Spleen (tissue), 11 donors: ENCODE data around the gene EFCAB9. TPM values are rescaled to one million over a fixed set of nuclear protein-coding genes. Genes with fewer than 3 reads are reported as not detected.
"Not testable (repeated sequence)": the region's sequence is repeated elsewhere in the genome, so short reads cannot be mapped to it uniquely, and the experiment has no call there.

ENCODE experiments used
- DNase-seq: peaks from one replicate; pipeline ENCODE4 v3.0.0-alpha.2; 2020
- H3K27ac ChIP-seq, 8 donors: fragments of 200-600 bp; sonication (generic) in 7 of 8; 1 replicate in 4 of 8; 2 replicates in 4 of 8; pipeline versions ENCODE4 v1.5.0 to v1.8.0; 2016 to 2021; ENCODE audit warnings: inconsistent platforms in 4 of 8, mild to moderate bottlenecking in 4 of 8, moderate library complexity in 1 of 8
- H3K27me3 ChIP-seq, 7 donors: fragments of 200-600 bp; sonication (generic) in 6 of 7; replicated peaks in 1 of 7; 1 replicate in 4 of 7; 2 replicates in 3 of 7; pipeline versions ENCODE4 v1.5.0 to v1.8.0; 2016 to 2021; ENCODE audit warnings: inconsistent platforms in 3 of 7, mild to moderate bottlenecking in 1 of 7
- H3K36me3 ChIP-seq, 6 donors: fragments of 200-600 bp; sonication (generic) in 5 of 6; 1 replicate in 4 of 6; 2 replicates in 2 of 6; pipeline versions ENCODE4 v1.5.0 to v1.8.0; 2016 to 2021; ENCODE audit warnings: inconsistent platforms in 2 of 6
- H3K4me1 ChIP-seq, 6 donors: fragments of 200-600 bp; sonication (generic) in 5 of 6; 1 replicate in 3 of 6; 2 replicates in 3 of 6; pipeline versions ENCODE4 v1.5.0 to v1.8.0; 2016 to 2021; ENCODE audit warnings: inconsistent platforms in 3 of 6
- H3K4me3 ChIP-seq, 8 donors: fragments of 200-600 bp; sonication (generic) in 7 of 8; 1 replicate in 4 of 8; 2 replicates in 4 of 8; pipeline versions ENCODE4 v1.5.0 to v1.8.0; 2016 to 2021; ENCODE audit warnings: inconsistent platforms in 4 of 8, mild to moderate bottlenecking in 4 of 8, moderate library complexity in 2 of 8
- H3K9me3 ChIP-seq, 8 donors: fragments of 200-600 bp; sonication (generic) in 7 of 8; 1 replicate in 4 of 8; 2 replicates in 4 of 8; pipeline versions ENCODE4 v1.5.0 to v1.8.0; 2016 to 2021; ENCODE audit warnings: inconsistent platforms in 4 of 8
- POLR2A ChIP-seq, 3 donors: fragments of 450-650 bp; IDR thresholded peaks; one replicate each; pipeline ENCODE4 v1.5.1; 2017; ENCODE audit warnings: antibody characterized with exemption in 3 of 3, mild to moderate bottlenecking in 1 of 3
- POLR2AphosphoS5 ChIP-seq, 3 donors: sonication (generic); formaldehyde crosslinking; IDR thresholded peaks; one replicate each; pipeline ENCODE4 v1.5.1; 2017; ENCODE audit warnings: antibody characterized with exemption in 3 of 3
- WGBS, 5 donors: extraction: QIAGEN DNeasy Blood & Tissue Kit in 3 of 5; methylation state at CpG; one replicate each; pipeline versions ENCODE4 v1.1.5 to v1.1.7; 2013 to 2018; 5-methylcytosine and 5-hydroxymethylcytosine counted together
- intact Hi-C: fragments of 100-400 bp; cut with DNase I; formaldehyde crosslinking; loops from one replicate; pipeline ENCODE4 v1.15.0; 2023; ENCODE audit warnings: low total_unique reads
- polyA plus RNA-seq, 3 donors: library from polyadenylated mRNA; stranded (reverse); fragments of 200-250 nt; gene quantifications; one replicate each; pipeline ENCODE4 v1.2.1, GENCODE V29; 2013
- total RNA-seq, 7 donors: library from RNA; depleted of rRNA in 3 of 7; stranded (reverse); fragments of >200 nt in 3 of 7; fragmentation: NEBNext Ultra II Directional in 4 of 7; extraction: Animal tissue kit (Norgen Biotek cat#: 25700) in 4 of 7; gene quantifications; one replicate each; pipeline versions ENCODE4 v1.1.0 to v1.2.1, GENCODE V29; 2016 to 2021
- TF ChIP-seq, protein P1 (sequence below), 11 experiments: fragments of 200-600 bp in 7 of 11; fragments of 450-650 bp in 4 of 11; sonication (generic) in 4 of 11; IDR thresholded peaks in 8 of 11; conservative IDR thresholded peaks in 3 of 11; 1 replicate in 7 of 11; 2 replicates in 4 of 11; pipeline versions ENCODE4 v1.4.0 to v1.8.0; 2016 to 2021; ENCODE audit warnings: antibody characterized with exemption in 11 of 11, inconsistent platforms in 4 of 11, mild to moderate bottlenecking in 1 of 11
- donor health status: healthy with polysubstance abuse.
- donor health status: DM: no; HTN: no; CAD: no; lungs with moderate emphysema.
- donor health status: DM: no; HTN: no; CAD: no.
- donor health status: Bipolar disorder and iron deficiency.
- donor health status: healthy.
- donor health status: DM: no; HTN: no; CAD: no.
- donor health status: DM: yes; HTN: yes; CAD: no.

Gene EFCAB9
- total and polyA plus RNA-seq, 10 donors: not detected

- 80 to 94% (median 88%) methylated on average over 3 of the region's 3 CpGs for whole genome bisulfite sequencing, 5 donors
- Histone ChIP-seq H3K9me3 (no peaks in the 10 kb centered on the region), H3K27ac (peak overlapping the region; percentile 7 to 85 (median 76)), H3K4me1 (peaks cover 28 to 100% (median 89%) of the 10 kb centered on the region in 6 donors), H3K36me3 (peaks cover 0 to 82% (median 20%) of the 10 kb centered on the region in 6 donors), H3K4me3 (peak overlapping the region in 1 of 8 donors; percentile 37), H3K27me3 (peaks cover 0 to 12% (median 0%) of the 10 kb centered on the region in 7 donors)
- intact Hi-C loops: no loop called here
- peak; percentile 4 for DNase-seq
- TF ChIP-seq, protein P1, sequence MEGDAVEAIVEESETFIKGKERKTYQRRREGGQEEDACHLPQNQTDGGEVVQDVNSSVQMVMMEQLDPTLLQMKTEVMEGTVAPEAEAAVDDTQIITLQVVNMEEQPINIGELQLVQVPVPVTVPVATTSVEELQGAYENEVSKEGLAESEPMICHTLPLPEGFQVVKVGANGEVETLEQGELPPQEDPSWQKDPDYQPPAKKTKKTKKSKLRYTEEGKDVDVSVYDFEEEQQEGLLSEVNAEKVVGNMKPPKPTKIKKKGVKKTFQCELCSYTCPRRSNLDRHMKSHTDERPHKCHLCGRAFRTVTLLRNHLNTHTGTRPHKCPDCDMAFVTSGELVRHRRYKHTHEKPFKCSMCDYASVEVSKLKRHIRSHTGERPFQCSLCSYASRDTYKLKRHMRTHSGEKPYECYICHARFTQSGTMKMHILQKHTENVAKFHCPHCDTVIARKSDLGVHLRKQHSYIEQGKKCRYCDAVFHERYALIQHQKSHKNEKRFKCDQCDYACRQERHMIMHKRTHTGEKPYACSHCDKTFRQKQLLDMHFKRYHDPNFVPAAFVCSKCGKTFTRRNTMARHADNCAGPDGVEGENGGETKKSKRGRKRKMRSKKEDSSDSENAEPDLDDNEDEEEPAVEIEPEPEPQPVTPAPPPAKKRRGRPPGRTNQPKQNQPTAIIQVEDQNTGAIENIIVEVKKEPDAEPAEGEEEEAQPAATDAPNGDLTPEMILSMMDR (IDR thresholded peaks at IDR 0.05 in 8 of 11, conservative IDR thresholded peaks at IDR 0.05 in 3 of 11): no peak
- TF ChIP-seq POLR2A (IDR thresholded peaks at IDR 0.05): no peak
- no peak for TF ChIP-seq POLR2AphosphoS5 (IDR thresholded peaks at IDR 0.05)
Observed at GRCh38 chr5:172153695-172154094, 40.3 kb upstream of the EFCAB9 start.

DNA sequence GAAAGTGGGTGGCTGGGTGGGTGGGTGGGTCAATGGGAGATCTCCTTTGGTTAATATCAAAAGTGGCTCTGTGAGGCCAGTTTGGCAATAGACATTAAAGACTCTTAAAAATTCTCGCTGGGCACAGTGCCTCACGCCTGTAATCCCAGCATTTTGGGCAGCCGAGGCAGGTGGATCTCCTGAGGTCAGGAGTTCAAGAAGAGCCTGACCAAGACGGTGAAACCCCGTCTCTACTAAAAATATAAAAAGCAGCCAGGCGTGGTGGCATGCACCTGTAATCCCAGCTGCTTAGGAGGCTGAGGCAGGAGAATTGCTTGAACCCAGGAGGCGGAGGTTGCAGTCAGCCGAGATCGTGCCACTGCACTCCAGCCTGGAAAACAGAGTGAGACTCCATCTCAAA, 38.9 kb upstream of the EFCAB9 start:
- intact Hi-C loops, H3K9me3 ChIP-seq, H3K4me3 ChIP-seq: not testable (repeated sequence)
- peak; percentile 16 for DNase-seq
- WGBS, 5 donors: 77 to 86% (median 83%) methylated on average over 9 of the region's 9 CpGs
- H3K36me3 ChIP-seq: peaks cover 0 to 71% (median 20%) of the 10 kb centered on the region in 6 donors
- H3K4me1 ChIP-seq: peaks cover 30 to 100% (median 95%) of the 10 kb centered on the region in 6 donors
- H3K27ac ChIP-seq: peak overlapping the region in 4 of 8 donors; percentile 4 to 85 (median 82)
- H3K27me3 ChIP-seq: peaks cover 0 to 24% (median 0%) of the 10 kb centered on the region in 7 donors

DNA sequence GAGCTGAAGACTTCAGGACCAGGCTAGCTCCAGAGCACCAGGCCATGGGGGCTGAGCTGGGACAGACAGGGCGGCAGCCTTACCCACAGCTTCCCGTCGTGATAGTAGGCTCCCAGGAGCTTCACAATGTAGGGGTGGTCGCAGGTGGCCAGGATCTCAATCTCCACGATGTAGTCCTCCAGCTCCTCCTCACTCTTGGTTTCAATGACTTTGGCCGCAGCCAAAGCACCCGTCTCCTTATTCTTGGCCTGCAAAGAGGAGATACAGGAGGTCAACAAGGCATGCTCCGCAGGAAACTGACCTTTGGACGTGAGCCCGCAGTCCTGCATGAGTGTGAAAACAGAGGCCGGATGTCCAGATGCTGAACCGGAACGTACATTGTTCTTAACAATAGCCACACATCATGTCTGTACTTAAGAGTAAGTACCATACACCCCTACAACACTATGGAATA, 37.4 kb upstream of the EFCAB9 start:
- Histone ChIP-seq H3K27me3 (peaks cover 0 to 38% (median 0%) of the 10 kb centered on the region in 7 donors), H3K27ac (peak overlapping the region in 2 of 8 donors; percentile 37 to 42), H3K4me1 (peaks cover 16 to 100% (median 93%) of the 10 kb centered on the region in 6 donors), H3K9me3 (no peaks in the 10 kb centered on the region), H3K36me3 (peaks cover 0 to 71% (median 20%) of the 10 kb centered on the region in 6 donors), H3K4me3 (no peak overlapping the region)
- peak; percentile 71 for DNase-seq
- TF ChIP-seq POLR2AphosphoS5 (IDR thresholded peaks at IDR 0.05): peak; percentile 15 to 72 (median 52)
- TF ChIP-seq, protein P1 (IDR thresholded peaks at IDR 0.05 in 8 of 11, conservative IDR thresholded peaks at IDR 0.05 in 3 of 11): no peak
- TF ChIP-seq POLR2A (IDR thresholded peaks at IDR 0.05): no peak
- 60 to 79% (median 74%) methylated on average over 13 of the region's 13 CpGs for WGBS, 5 donors
- intact Hi-C loops: no loop called here

GRCh38 chr5:172159016-172159415, 35.0 kb upstream of the EFCAB9 start:
- Histone ChIP-seq H3K9me3 (no peaks in the 10 kb centered on the region), H3K36me3 (peaks cover 0 to 59% (median 21%) of the 10 kb centered on the region in 6 donors), H3K27ac (peak overlapping the region in 1 of 8 donors; percentile 35), H3K27me3 (peaks cover 0 to 38% (median 0%) of the 10 kb centered on the region in 7 donors), H3K4me3 (no peak overlapping the region), H3K4me1 (peaks cover 23 to 100% (median 93%) of the 10 kb centered on the region in 6 donors)
- TF ChIP-seq, protein P1 (IDR thresholded peaks at IDR 0.05 in 8 of 11, conservative IDR thresholded peaks at IDR 0.05 in 3 of 11): no peak
- TF ChIP-seq POLR2A (IDR thresholded peaks at IDR 0.05): no peak
- TF ChIP-seq POLR2AphosphoS5 (IDR thresholded peaks at IDR 0.05): no peak
- intact Hi-C loops: no loop called here
- DNase-seq: peak; percentile 59
- 88 to 96% (median 92%) methylated on average over 8 of the region's 8 CpGs for WGBS, 5 donors
